HEK293 (cell line): Measurements from ENCODE around the gene FSTL5.

Experiments used
- CTCF ChIA-PET: fragments of 350-600 bp; formaldehyde crosslinking; extraction: SDS; loops from one replicate; lab custom pipeline; 2021; ENCODE audit warnings: antibody characterized with exemption; lab: Yijun Ruan, JAX
- POLR2A ChIA-PET: fragments of 300-600 bp; formaldehyde crosslinking; extraction: SDS; loops from one replicate; lab custom pipeline; 2020; ENCODE audit warnings: antibody characterized with exemption, inconsistent platforms; lab: Yijun Ruan, JAX
- H3K27ac ChIP-seq: fragments of 200-500 bp; sonication (Bioruptor generic); 2 replicates; pipeline ENCODE4 v1.5.1; 2014; ENCODE audit warnings: low read depth, low read length, control low read depth, inconsistent platforms; ENCODE audit errors: extremely low read depth
- H3K36me3 ChIP-seq, 2 experiments: fragments of 200-500 bp in 1 of 2; sonication (Bioruptor generic) in 1 of 2; 1 replicate in 1 of 2; 2 replicates in 1 of 2; pipeline ENCODE4 v1.5.1; 2014 to 2017; ENCODE audit warnings: inconsistent platforms in 2 of 2, low read length in 2 of 2; ENCODE audit not compliant: control insufficient read depth in 2 of 2, insufficient read depth in 1 of 2
- H3K4me1 ChIP-seq: fragments of 200-500 bp; sonication (Bioruptor generic); 2 replicates; pipeline ENCODE4 v1.5.1; 2014; ENCODE audit warnings: mild to moderate bottlenecking, low read length, inconsistent platforms; ENCODE audit not compliant: control insufficient read depth, insufficient read depth
- H3K4me3 ChIP-seq: 2 replicates; pipeline ENCODE4 v1.5.1; 2011; ENCODE audit warnings: low read depth, mild to moderate bottlenecking, control low read depth, low read length, moderate library complexity
- H3K9me3 ChIP-seq: fragments of 200-500 bp; sonication (Bioruptor generic); 2 replicates; pipeline ENCODE4 v1.5.1; 2014; ENCODE audit warnings: low read depth, low read length, inconsistent platforms; ENCODE audit not compliant: control insufficient read depth, insufficient read depth
- BCL11A ChIP-seq: fragments of 450-650 bp; formaldehyde crosslinking; IDR thresholded peaks from 2 replicates; pipeline ENCODE4 v1.5.1; 2016; ENCODE audit warnings: low read depth, missing biosample characterization, missing genetic modification characterization
- ELK4 ChIP-seq: IDR thresholded peaks from 2 replicates; pipeline ENCODE4 v1.6.1; 2011; ENCODE audit warnings: mild to moderate bottlenecking, low read depth, low read length, borderline replicate concordance
- HOXD13 ChIP-seq: sonication (generic); formaldehyde crosslinking; IDR thresholded peaks from 2 replicates; pipeline ENCODE4 v1.8.0; 2022; ENCODE audit warnings: missing genetic modification reagents, borderline replicate concordance
- KLF8 ChIP-seq: fragments of 450-650 bp; formaldehyde crosslinking; IDR thresholded peaks from 2 replicates; pipeline ENCODE4 v1.5.1; 2016; ENCODE audit warnings: missing biosample characterization, missing genetic modification characterization
- YY2 ChIP-seq: fragments of 450-650 bp; formaldehyde crosslinking; IDR thresholded peaks from 2 replicates; pipeline ENCODE4 v1.5.1; 2016; ENCODE audit warnings: missing biosample characterization, missing genetic modification characterization
- ZBTB6 ChIP-seq: fragments of 450-650 bp; formaldehyde crosslinking; IDR thresholded peaks from 2 replicates; pipeline ENCODE4 v1.5.1; 2017; ENCODE audit warnings: missing biosample characterization, missing genetic modification characterization
- ZNF114 ChIP-seq: fragments of 450-650 bp; formaldehyde crosslinking; IDR thresholded peaks from 2 replicates; pipeline ENCODE4 v1.5.0; 2017; ENCODE audit warnings: missing biosample characterization, missing genetic modification characterization
- ZNF132 ChIP-seq: fragments of 450-650 bp; formaldehyde crosslinking; IDR thresholded peaks from 2 replicates; pipeline ENCODE4 v1.5.1; 2017; ENCODE audit warnings: missing biosample characterization, missing genetic modification characterization, borderline replicate concordance
- ZNF184 ChIP-seq: fragments of 450-650 bp; IDR thresholded peaks from 2 replicates; pipeline ENCODE4 v1.5.1; 2018; ENCODE audit warnings: missing biosample characterization, mild to moderate bottlenecking, missing genetic modification characterization
- ZNF23 ChIP-seq: fragments of 450-650 bp; formaldehyde crosslinking; IDR thresholded peaks from 2 replicates; pipeline ENCODE4 v1.5.1; 2016; ENCODE audit warnings: missing biosample characterization, missing genetic modification characterization, borderline replicate concordance
- ZNF24 ChIP-seq: fragments of 450-650 bp; formaldehyde crosslinking; IDR thresholded peaks from 2 replicates; pipeline ENCODE4 v1.5.1; 2016; ENCODE audit warnings: missing biosample characterization, missing genetic modification characterization
- ZNF266 ChIP-seq: fragments of 450-650 bp; formaldehyde crosslinking; IDR thresholded peaks from 2 replicates; pipeline ENCODE4 v1.5.1; 2016; ENCODE audit warnings: missing biosample characterization, missing genetic modification characterization, low read depth
- ZNF391 ChIP-seq: fragments of 450-650 bp; formaldehyde crosslinking; IDR thresholded peaks from 2 replicates; pipeline ENCODE4 v1.5.1; 2016; ENCODE audit warnings: low read depth, missing biosample characterization, missing genetic modification characterization, borderline replicate concordance
- ZNF433 ChIP-seq: fragments of 450-650 bp; formaldehyde crosslinking; IDR thresholded peaks from 2 replicates; pipeline ENCODE4 v1.5.1; 2016; ENCODE audit warnings: missing biosample characterization, missing genetic modification characterization, low read depth
- ZNF473 ChIP-seq: fragments of 450-650 bp; formaldehyde crosslinking; IDR thresholded peaks from 2 replicates; pipeline ENCODE4 v1.5.1; 2017; ENCODE audit warnings: missing biosample characterization, missing genetic modification characterization
- ZNF555 ChIP-seq: fragments of 450-650 bp; formaldehyde crosslinking; conservative IDR thresholded peaks from 2 replicates; pipeline ENCODE4 v1.5.1; 2017; ENCODE audit warnings: missing biosample characterization, mild to moderate bottlenecking, missing genetic modification characterization, inconsistent platforms
- ZNF692 ChIP-seq: fragments of 450-650 bp; formaldehyde crosslinking; IDR thresholded peaks from 2 replicates; pipeline ENCODE4 v1.5.1; 2016; ENCODE audit warnings: missing biosample characterization, missing genetic modification characterization
- ZNF701 ChIP-seq: fragments of 450-650 bp; formaldehyde crosslinking; IDR thresholded peaks from 2 replicates; pipeline ENCODE4 v1.5.1; 2016; ENCODE audit warnings: missing biosample characterization, missing genetic modification characterization
- ZNF776 ChIP-seq: fragments of 450-650 bp; formaldehyde crosslinking; IDR thresholded peaks from 2 replicates; pipeline ENCODE4 v1.5.0; 2017; ENCODE audit warnings: missing biosample characterization, missing genetic modification characterization, borderline replicate concordance
- ZNF791 ChIP-seq: fragments of 450-650 bp; formaldehyde crosslinking; IDR thresholded peaks from 2 replicates; pipeline ENCODE4 v1.5.1; 2016; ENCODE audit warnings: missing biosample characterization, missing genetic modification characterization
- ZNF830 ChIP-seq: fragments of 450-650 bp; IDR thresholded peaks from 2 replicates; pipeline ENCODE4 v1.5.0; 2018; ENCODE audit warnings: missing biosample characterization, missing genetic modification characterization, low read depth, mild to moderate bottlenecking, moderate library complexity
- ZNF843 ChIP-seq: fragments of 450-650 bp; formaldehyde crosslinking; IDR thresholded peaks from 2 replicates; pipeline ENCODE4 v1.5.1; 2016; ENCODE audit warnings: missing biosample characterization, missing genetic modification characterization
- ZSCAN23 ChIP-seq: fragments of 450-650 bp; formaldehyde crosslinking; IDR thresholded peaks from 2 replicates; pipeline ENCODE4 v1.5.1; 2016; ENCODE audit warnings: missing biosample characterization, missing genetic modification characterization
- TF ChIP-seq, protein P1 (sequence below): fragments of 450-650 bp; formaldehyde crosslinking; IDR thresholded peaks from 2 replicates; pipeline ENCODE4 v1.5.1; 2016; ENCODE audit warnings: missing biosample characterization, missing genetic modification characterization, low read depth

Gene FSTL5

GRCh38 chr4:161454860-161455259 is 708.9 kb downstream of the FSTL5 start:
- H3K9me3 ChIP-seq: no peaks in the 10 kb centered on the region
- CTCF ChIA-PET: no interaction called here
- TF ChIP-seq ZSCAN23 (tag by site-specific recombination): no peak
- TF ChIP-seq ZNF132: no peak
- TF ChIP-seq YY2 (tag by site-specific recombination): no peak
- TF ChIP-seq ZNF473 (tag by site-specific recombination): no peak
- no peak for TF ChIP-seq ZNF23
- TF ChIP-seq ZNF701: no peak
- no peak for TF ChIP-seq ZNF184 (tag by site-specific recombination)
- no peak for TF ChIP-seq BCL11A (tag by site-specific recombination)
- TF ChIP-seq ZNF24: no peak
- TF ChIP-seq, protein P1, sequence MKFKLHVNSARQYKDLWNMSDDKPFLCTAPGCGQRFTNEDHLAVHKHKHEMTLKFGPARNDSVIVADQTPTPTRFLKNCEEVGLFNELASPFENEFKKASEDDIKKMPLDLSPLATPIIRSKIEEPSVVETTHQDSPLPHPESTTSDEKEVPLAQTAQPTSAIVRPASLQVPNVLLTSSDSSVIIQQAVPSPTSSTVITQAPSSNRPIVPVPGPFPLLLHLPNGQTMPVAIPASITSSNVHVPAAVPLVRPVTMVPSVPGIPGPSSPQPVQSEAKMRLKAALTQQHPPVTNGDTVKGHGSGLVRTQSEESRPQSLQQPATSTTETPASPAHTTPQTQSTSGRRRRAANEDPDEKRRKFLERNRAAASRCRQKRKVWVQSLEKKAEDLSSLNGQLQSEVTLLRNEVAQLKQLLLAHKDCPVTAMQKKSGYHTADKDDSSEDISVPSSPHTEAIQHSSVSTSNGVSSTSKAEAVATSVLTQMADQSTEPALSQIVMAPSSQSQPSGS: no peak
- no peak for TF ChIP-seq ZNF830 (tag by site-specific recombination)
- TF ChIP-seq ELK4: no peak
- H3K4me3 ChIP-seq: no peak overlapping the region
- no peaks in the 10 kb centered on the region for H3K4me1 ChIP-seq
- POLR2A ChIA-PET: no interaction called here
- no peaks in the 10 kb centered on the region for H3K36me3 ChIP-seq
- no peak overlapping the region for H3K27ac ChIP-seq

DNA sequence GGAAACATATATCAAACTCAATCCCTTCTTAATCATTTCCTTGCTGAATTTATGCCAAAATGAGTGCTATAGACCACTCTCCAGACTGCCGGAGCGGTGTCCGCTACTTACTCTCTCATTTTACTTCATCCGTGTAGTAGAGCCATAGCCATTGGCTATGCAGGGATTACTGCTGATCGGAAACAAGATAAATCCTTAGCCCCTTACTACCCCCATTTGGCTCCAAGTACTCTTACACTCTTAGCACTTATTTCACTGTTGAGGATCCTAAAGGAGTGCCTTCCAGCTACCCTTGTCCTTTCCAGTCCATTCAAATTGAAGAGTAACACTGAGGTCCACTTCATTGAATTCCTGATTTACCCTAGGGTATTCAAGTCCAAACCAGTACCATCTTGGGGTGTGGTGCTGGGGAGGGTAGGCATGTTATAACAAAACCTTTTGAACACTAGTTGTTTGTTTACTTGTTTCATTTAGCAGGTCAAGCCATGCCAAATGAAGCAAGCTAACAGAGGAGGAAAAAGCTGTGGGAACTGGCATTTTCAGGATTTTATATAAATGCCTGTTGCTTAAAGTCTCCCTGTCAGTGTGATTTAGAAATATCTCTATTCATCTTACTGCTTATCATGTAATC is 715.1 kb downstream of the FSTL5 start:
- ChIA-PET CTCF (no interaction called here), POLR2A (no interaction called here)
- TF ChIP-seq ZNF776 (tag by site-specific recombination) (no peak), ZNF266 (tag by site-specific recombination) (no peak), ZNF433 (tag by site-specific recombination) (no peak), ZNF843 (tag by site-specific recombination) (no peak), KLF8 (tag by site-specific recombination) (no peak), ZBTB6 (tag by site-specific recombination) (no peak), HOXD13 (CRISPR knock-in tag) (no peak), ZNF114 (tag by site-specific recombination) (no peak), ZNF692 (no peak), ZNF791 (tag by site-specific recombination) (no peak), ZNF391 (no peak), ZNF555 (tag by site-specific recombination) (no peak)
- TF ChIP-seq, protein P1: no peak
- no peak overlapping the region for H3K4me3 ChIP-seq
- H3K27ac ChIP-seq: no peak overlapping the region
- H3K9me3 ChIP-seq: no peaks in the 10 kb centered on the region
- no peaks in the 10 kb centered on the region for H3K4me1 ChIP-seq
- H3K36me3 ChIP-seq: no peaks in the 10 kb centered on the region
